Uterine smooth muscle cell (primary cell): ENCODE results near the gene USP11. TPM values are rescaled to one million over a fixed set of nuclear protein-coding genes. Genes with fewer than 3 reads are reported as not detected.

ENCODE experiments used
- total RNA-seq: library from RNA; depleted of rRNA; stranded (reverse); fragments of >200 nt; gene quantifications from 2 replicates; pipeline ENCODE4 v1.2.3, GENCODE V29; 2014

Gene USP11
- total RNA-seq, result 50.8 and 53.0 TPM in 2 replicates

DNA sequence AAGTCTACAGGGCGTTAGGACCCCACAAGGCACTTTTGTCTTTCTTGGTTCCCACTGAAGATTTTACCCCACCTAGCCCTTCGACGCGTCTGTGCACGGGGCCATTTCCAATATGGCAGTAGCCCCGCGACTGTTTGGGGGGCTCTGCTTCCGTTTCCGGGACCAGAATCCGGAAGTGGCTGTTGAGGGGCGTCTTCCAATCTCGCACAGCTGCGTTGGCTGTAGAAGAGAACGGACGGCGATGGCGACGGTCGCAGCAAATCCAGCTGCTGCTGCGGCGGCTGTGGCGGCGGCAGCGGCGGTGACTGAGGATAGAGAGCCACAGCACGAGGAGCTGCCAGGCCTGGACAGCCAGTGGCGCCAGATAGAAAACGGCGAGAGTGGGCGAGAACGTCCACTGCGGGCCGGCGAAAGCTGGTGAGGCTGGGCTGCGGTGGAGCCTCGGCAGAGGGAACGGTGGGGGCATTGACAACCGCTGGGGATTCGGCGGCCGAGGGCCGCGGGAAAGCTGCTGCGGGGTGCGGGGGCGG, at the start of gene USP11:
USP11 (plus strand) TSS at position 207 of the 530 bp plus-strand sequence; CDS start at position 242, 35 bp downstream.

DNA sequence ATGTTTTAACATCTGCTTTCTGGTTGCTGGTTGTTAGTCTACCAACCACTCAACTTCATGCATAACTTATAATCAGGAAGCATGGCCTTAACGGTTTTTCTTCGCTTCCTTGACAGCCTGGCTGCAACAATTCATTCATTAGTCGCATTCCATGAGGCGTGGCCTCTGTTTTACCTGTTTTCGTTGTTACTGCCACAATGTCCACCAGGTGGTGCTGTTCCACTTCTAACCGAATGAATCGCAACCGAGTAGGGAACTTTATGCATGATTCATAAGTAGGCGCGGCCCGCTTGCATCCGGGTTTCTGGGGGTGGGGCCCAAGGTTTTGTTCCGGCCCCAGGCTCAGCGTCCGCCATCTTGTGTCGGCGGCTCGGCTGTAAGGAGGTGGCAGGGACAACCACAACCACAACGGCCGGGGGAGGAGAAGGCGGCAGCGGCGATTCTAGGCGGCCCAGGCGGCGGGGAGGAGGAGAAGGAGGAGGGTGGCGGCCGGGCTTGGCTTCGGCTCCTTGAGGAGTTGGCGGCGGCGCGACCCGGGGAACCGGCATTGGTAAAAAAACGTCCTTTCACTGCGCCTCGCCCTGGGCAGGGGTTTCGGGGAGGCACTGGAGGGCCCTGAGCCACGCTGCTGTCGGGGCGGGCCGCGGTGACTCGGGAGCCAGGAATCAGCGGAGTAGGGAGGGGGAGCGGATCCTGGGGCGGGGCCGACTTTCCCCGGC, 39.2 kb upstream of the USP11 start, which contains the start of gene UBA1:
UBA1 (plus strand) TSS at position 355 of the 719 bp plus-strand sequence. CDS start 4,974 bp downstream, outside the sequence.

DNA sequence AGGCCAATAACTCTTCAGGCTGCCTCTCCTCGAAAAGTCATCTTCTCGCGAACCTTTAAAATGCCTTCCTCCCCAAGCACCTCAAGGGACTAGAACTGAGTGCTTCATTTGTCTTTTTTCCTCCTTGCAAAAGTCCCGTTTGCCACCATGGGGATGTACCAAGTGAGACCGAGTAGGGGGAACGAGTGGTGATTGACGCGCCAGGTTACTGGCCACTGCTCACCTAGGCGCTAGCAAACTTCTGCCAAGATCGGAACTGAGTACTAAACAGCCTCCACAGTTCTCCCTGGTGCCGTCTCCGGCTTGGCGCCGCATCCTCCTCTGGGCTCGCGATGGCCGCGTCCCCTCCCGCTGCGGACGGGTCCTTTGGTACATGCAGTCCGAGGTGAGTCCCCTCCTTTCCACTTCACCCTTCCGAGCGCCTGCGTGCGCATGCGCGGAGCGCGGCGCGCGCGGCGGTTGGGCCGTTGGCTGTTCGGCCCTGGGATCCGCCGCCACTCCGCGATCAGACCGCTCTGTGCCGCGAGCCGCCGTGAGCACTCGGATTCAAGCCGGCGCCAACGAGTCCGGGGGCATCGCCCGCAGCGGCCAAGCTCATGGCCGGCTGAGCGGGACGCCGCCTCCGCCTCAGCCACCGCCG, 14.4 kb upstream of the USP11 start, which contains the start of gene CDK16:
CDK16 (plus strand) TSS at position 402 of the 640 bp plus-strand sequence. CDS start 4,877 bp downstream, outside the sequence.

Other genes with a start within 250 kb of the USP11 start
- gene RGN, start 154.6 kb upstream of the USP11 start, total RNA-seq, result 2.9 and 6.7 TPM in 2 replicates
- gene NDUFB11, start 88.3 kb upstream of the USP11 start, total RNA-seq, result 38.1 and 57.2 TPM in 2 replicates
- 61.2 and 69.6 TPM in 2 replicates for gene RBM10, start 87.8 kb upstream of the USP11 start, total RNA-seq
- 170 and 214 TPM in 2 replicates for gene UBA1, start 39.2 kb upstream of the USP11 start, total RNA-seq
- gene CDK16, start 14.3 kb upstream of the USP11 start, total RNA-seq, result 88.1 and 124 TPM in 2 replicates
- gene ZNF157, start 137.6 kb downstream of the USP11 start, total RNA-seq, result 0.11 and 0.12 TPM in 2 replicates